HG03565 (cell line): ENCODE measurements around the gene EEFSEC.

Experiments
- ATAC-seq: cut with Tn5 transposase; IDR thresholded peaks from one replicate; pipeline ENCODE4 v1.9.1; 2021; ENCODE audit warnings: mild to moderate bottlenecking, moderate library complexity; ENCODE audit not compliant: unreplicated experiment

EEFSEC gene

GRCh38 chr3:128269796-128270195 is 116.5 kb downstream of the EEFSEC start:
- ATAC-seq = no peak

- no peak for ATAC-seq
Measured at GRCh38 chr3:128270559-128271492, 117.5 kb downstream of the EEFSEC start.

GRCh38 chr3:128271536-128272332 is 118.5 kb downstream of the EEFSEC start:
- ATAC-seq = no peak

- ATAC-seq = no peak
Measured at GRCh38 chr3:128273109-128273840, 120.0 kb downstream of the EEFSEC start.

- no peak for ATAC-seq
Measured at GRCh38 chr3:128273841-128274573, 120.7 kb downstream of the EEFSEC start.

GRCh38 chr3:128274837-128275236 is 121.6 kb downstream of the EEFSEC start:
- ATAC-seq = no peak

GRCh38 chr3:128275316-128276145 is 122.2 kb downstream of the EEFSEC start:
- ATAC-seq = no peak

GRCh38 chr3:128276146-128276435 is 122.8 kb downstream of the EEFSEC start:
- ATAC-seq = no peak

GRCh38 chr3:128276577-128277183 is 123.4 kb downstream of the EEFSEC start:
- ATAC-seq = no peak

- ATAC-seq = no peak
Measured at GRCh38 chr3:128277378-128278069, 124.2 kb downstream of the EEFSEC start.

- ATAC-seq = no peak
Measured at GRCh38 chr3:128278130-128278529, 124.8 kb downstream of the EEFSEC start.

- ATAC-seq = no peak
Measured at GRCh38 chr3:128278761-128279600, 125.7 kb downstream of the EEFSEC start.

GRCh38 chr3:128279601-128279880 is 126.3 kb downstream of the EEFSEC start:
- no peak for ATAC-seq

GRCh38 chr3:128280481-128281052 is 127.3 kb downstream of the EEFSEC start:
- ATAC-seq = no peak

GRCh38 chr3:128281056-128281455 is 127.8 kb downstream of the EEFSEC start:
- no peak for ATAC-seq

- no peak for ATAC-seq
Measured at GRCh38 chr3:128281461-128282367, 128.4 kb downstream of the EEFSEC start.
